GM18909 (cell line): ENCODE data around the gene UMAD1.

Experiments used
- ATAC-seq: cut with Tn5 transposase; IDR thresholded peaks from one replicate; pipeline ENCODE4 v1.9.1; 2021; ENCODE audit warnings: mild to moderate bottlenecking; ENCODE audit not compliant: unreplicated experiment, poor library complexity

Gene UMAD1

DNA sequence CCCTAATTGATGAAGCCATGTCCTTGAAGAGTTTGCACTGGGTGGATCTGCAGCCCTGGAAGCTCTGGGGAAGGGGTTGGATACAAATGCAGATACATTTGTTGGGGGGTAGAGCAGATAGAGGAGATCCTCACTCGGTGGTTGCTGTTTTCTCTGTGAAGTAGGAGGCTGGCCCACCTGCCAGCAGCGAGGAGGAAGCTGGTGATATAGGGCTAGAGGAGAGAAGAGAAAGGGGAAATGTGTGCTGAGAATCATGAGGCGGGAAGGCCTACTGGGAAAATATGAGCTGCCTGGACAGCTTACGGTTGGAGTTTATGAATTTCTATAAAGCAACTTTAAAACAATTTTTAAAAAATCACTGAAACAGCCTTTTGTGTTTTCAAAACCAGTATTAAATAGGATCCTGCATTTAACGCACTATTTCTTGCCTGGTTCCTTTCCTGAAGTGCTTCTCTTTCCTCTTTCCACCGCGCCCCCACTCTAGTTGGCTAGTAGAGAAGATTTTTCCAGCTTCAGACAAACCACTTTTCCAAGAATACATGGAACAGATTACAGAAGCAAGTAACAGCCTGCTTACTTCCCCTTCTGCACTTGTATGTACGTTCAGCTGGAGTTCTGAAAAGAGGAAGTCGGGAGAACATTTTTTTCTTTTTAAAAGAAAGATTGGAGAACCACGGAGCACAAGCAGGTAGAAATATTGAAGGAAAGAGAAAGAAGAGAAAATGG is 227.5 kb downstream of the UMAD1 start:
- peak; percentile 37 for ATAC-seq

- peak; percentile 45 for ATAC-seq
Observed at GRCh38 chr7:7868572-7868899, 228.0 kb downstream of the UMAD1 start.

DNA sequence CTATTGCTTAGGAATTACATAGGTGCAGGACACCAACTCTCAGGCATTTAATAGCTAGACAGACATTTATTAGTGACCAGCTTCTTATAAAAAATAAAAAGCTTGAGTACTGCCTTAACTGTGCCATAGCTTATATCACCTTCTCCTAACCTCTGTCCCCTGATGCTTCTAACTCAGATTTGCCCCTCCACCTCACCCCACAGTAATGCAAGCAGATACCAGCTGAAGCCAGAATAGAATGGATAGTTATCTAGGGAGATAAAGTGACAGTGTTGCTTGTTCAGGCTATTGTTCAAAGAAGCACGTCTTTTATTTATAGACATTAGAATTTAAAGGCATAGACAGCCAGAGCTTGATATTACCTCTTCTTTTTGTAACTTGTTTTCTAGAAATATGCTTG is 228.5 kb downstream of the UMAD1 start:
- peak; percentile 28 for ATAC-seq

DNA sequence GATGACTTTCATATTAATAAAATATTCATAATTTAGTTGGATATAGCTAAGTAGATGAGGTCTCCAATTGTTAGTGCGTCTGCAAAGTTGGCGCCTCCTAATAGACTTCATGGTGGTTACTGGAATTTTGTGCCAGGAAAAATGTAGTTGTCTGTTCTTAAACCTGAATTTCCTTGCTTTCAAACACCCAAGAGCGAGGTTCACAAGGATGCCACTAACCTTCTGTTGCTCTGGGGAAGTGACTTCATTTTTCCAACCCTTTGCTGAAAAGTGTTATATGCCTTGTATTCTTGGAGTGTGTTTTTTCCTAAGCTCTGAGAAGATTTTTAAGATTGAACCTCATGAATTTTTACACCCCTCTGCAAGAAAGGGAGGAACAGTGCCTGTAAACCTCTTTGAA is 229.1 kb downstream of the UMAD1 start:
- ATAC-seq: no peak

- ATAC-seq: no peak
Observed at GRCh38 chr7:7870555-7870954, 230.0 kb downstream of the UMAD1 start.

DNA sequence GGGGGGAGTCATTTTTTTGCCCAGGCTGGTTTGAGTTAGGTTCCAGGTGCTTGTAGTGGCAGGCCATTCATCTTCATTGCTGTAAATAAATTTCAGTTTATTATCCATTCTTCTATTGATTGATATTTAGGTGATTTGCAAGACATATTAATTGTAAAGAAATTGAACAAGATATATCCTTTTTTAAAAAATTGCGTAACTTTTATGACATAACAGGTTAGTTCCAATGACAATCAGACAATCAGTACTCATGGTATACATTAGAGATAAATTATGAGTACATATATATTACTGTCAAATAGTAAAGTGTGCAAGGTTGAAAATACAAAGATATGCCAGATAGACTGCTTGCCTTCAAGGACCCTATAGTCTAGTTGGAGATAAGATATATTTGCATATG is 235.9 kb downstream of the UMAD1 start:
- ATAC-seq: no peak

- ATAC-seq: no peak
Observed at GRCh38 chr7:7881581-7881980, 241.0 kb downstream of the UMAD1 start.

DNA sequence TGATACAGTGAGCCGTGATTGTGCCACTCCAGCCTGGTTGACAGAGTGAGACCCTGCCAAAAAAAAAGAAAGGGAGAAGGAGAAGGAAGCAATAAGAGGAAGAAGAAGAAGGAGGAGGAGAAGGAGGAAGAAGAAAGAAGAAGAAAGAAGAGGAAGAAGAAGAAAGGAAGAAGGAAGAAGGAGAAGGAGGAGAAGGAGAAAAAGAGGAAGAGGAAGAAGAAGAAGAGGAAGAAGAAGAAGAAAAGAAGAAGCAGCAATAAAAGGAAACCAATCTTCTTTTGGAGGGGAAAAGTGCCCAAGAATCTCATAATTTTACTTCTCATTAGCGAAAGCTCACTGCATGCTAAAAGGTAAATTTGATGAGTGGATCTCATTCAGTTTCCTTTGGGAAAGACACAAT is 242.3 kb downstream of the UMAD1 start:
- no peak for ATAC-seq

GRCh38 chr7:7883394-7883793 is 242.8 kb downstream of the UMAD1 start:
- no peak for ATAC-seq

- no peak for ATAC-seq
Observed at GRCh38 chr7:7884855-7885254, 244.3 kb downstream of the UMAD1 start.

GRCh38 chr7:7889791-7890568 is 249.4 kb downstream of the UMAD1 start:
- no peak for ATAC-seq

GRCh38 chr7:7895004-7895650 is 254.6 kb downstream of the UMAD1 start:
- ATAC-seq: no peak

- no peak for ATAC-seq
Observed at GRCh38 chr7:7895754-7896153, 255.2 kb downstream of the UMAD1 start.

- no peak for ATAC-seq
Observed at GRCh38 chr7:7897509-7897908, 257.0 kb downstream of the UMAD1 start.

DNA sequence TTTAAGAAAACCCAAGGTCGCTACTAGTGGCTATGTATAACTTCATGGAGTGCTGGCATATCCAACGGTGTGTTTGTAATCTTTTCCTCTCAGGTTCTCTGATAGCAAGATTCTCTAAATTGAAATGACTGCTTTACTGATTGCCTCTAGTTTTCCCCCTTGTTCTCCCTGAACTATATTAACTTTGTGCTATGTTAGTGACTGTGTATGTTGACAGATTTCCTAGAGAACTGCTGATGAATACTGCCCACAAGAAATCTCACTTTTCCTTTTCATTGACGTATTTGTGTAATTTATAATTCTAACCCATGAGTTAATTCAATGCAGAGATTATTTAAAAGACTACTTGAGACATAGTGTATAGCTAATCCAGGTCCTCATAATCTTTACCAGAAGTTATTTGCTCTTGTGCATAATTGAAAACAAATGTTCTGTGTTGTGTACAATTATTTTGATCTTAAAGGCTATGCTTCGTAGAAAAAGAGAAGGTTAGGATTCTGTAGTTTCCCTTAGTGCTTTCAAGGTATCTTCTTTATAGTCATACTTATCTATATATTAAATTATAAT is 257.5 kb downstream of the UMAD1 start:
- no peak for ATAC-seq

GRCh38 chr7:7902845-7903244 is 262.3 kb downstream of the UMAD1 start:
- no peak for ATAC-seq

- no peak for ATAC-seq
Observed at GRCh38 chr7:7907306-7907705, 266.8 kb downstream of the UMAD1 start.

DNA sequence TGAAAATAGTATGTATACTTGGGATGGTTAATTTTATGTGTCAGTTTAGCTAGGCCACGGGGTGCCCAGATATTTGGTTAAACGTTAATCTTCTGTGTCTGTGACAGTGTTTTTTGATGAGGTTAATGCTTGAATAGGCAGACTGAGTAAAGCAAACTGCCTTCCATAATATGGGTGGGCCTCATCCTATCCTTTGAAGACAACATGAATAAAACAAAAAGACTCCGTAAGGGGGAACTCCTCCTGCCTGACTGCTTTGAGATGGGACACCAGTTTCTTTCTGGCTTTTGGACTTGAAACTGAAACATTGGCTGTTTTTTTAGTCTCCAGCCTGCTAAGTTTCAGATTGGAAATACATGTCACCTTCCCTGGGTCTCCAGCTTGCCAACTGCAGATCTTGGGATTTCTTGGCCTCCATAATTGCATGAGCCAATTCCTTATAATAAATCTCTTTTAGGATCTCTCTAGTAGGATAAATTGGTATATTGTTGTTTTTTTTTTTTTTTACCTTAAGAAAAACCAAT is 268.1 kb downstream of the UMAD1 start:
- no peak for ATAC-seq

GRCh38 chr7:7909376-7909775 is 268.8 kb downstream of the UMAD1 start:
- no peak for ATAC-seq

GRCh38 chr7:7911369-7912123 is 271.0 kb downstream of the UMAD1 start:
- ATAC-seq: no peak
